ENCODE results near the gene RIMKLB. TPM values are rescaled to one million over a fixed set of nuclear protein-coding genes. Genes with fewer than 3 reads are reported as not detected.

Gene RIMKLB
- total RNA-seq, 1 experiment from 2014 or later: 87.7 TPM

DNA sequence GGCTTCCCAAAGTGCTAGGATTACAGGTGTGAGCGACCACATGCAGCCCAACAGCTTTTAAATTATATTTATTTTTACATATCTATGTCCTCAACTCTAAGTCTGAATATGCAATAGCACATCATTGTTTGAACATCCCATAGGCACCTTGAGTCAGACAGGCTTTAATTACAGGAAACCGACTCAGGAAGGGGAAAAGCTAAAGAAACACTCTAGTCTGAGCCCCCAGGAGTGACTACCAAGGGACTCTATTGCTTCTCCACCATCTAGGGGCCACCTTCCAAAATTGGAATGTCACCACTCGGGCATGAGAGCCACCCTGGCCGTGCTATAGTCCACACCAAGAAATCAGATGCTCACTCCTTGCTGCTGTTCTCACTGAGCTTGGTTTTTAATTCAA is 21.1 kb upstream of the RIMKLB start:
- no peak overlapping the region for H3K14ac ChIP-seq (ENCODE audit: insufficient read depth, low read length)
- H3K79me1 ChIP-seq (ENCODE audit: insufficient read depth, low read depth, low read length, poor library complexity, severe bottlenecking): no peaks in the 10 kb centered on the region
- peaks cover 17 to 24% of the 10 kb centered on the region in 2 experiments for H3K4me1 Mint-ChIP-seq
- H2AFZ ChIP-seq (ENCODE audit: low read length): no peak overlapping the region
- H2BK20ac ChIP-seq (ENCODE audit: low read depth, low read length, poor library complexity, severe bottlenecking): no peak overlapping the region
- H2BK12ac ChIP-seq (ENCODE audit: insufficient read length, low read depth, low read length): no peak overlapping the region
- no peak overlapping the region for H3T11ph ChIP-seq (ENCODE audit: low read length)
- H3K4me1 ChIP-seq (ENCODE audit: insufficient read depth, low read length): peaks cover 2% of the 10 kb centered on the region; the same call in 1 of the 2 replicates
- H3K9ac ChIP-seq (ENCODE audit: extremely low read depth, insufficient read length, low read length): no peak overlapping the region
- no peak overlapping the region for H2BK15ac ChIP-seq (ENCODE audit: low read depth, low read length)
- no peaks in the 10 kb centered on the region; a peak in 1 of 7 replicates for H3K36me3 Mint-ChIP-seq (ENCODE audit: insufficient read depth in 1 of 3, low read depth in 3 of 3)
- no peak overlapping the region for H2BK5ac ChIP-seq (ENCODE audit: insufficient read length, low read length)
- H3K4me2 ChIP-seq (ENCODE audit: insufficient read depth, insufficient read length, low read length): no peak overlapping the region
- H3K56ac ChIP-seq (ENCODE audit: insufficient read length, low read depth, low read length): no peak overlapping the region
- no peak overlapping the region for H3K27ac ChIP-seq (ENCODE audit: insufficient read length, low read depth, low read length)
- H3K9me3 Mint-ChIP-seq: peaks cover 4 to 5% of the 10 kb centered on the region in 2 experiments; a peak in 2 of 5 replicates
- no peak overlapping the region for H3K4me3 Mint-ChIP-seq
- no peaks in the 10 kb centered on the region for H3K27me3 Mint-ChIP-seq (ENCODE audit: low read depth)
- no peak overlapping the region for H4K8ac ChIP-seq (replicated peaks; ENCODE audit: insufficient read length, low read depth, low read length)
- H4K20me1 ChIP-seq (ENCODE audit: control insufficient read depth, insufficient read depth, insufficient read length): no peaks in the 10 kb centered on the region
- H3K9me3 ChIP-seq (ENCODE audit: control insufficient read depth, low read depth, low read length): no peaks in the 10 kb centered on the region
- H3K4ac ChIP-seq (ENCODE audit: low read depth, low read length): no peak overlapping the region
- H3K23ac ChIP-seq (ENCODE audit: insufficient read length, low read depth, low read length): no peak overlapping the region
- no peak overlapping the region; a peak in 1 of 7 replicates for H3K27ac Mint-ChIP-seq
- no peaks in the 10 kb centered on the region for H3K23me2 ChIP-seq (ENCODE audit: insufficient read length, low read depth, low read length, poor library complexity, severe bottlenecking)
- H3K27me3 ChIP-seq (ENCODE audit: insufficient read depth, low read length): no peaks in the 10 kb centered on the region
- H3K18ac ChIP-seq (ENCODE audit: insufficient read length, low read depth, low read length): no peak overlapping the region
- WGBS (ENCODE audit: extremely low coverage, insufficient read length, low lambda C conversion rate): no CpG with 5 or more reads among the region's 4 CpGs
- H4K91ac ChIP-seq (ENCODE audit: insufficient read length, low read depth, low read length): no peak overlapping the region
- TF ChIP-seq, protein P1, sequence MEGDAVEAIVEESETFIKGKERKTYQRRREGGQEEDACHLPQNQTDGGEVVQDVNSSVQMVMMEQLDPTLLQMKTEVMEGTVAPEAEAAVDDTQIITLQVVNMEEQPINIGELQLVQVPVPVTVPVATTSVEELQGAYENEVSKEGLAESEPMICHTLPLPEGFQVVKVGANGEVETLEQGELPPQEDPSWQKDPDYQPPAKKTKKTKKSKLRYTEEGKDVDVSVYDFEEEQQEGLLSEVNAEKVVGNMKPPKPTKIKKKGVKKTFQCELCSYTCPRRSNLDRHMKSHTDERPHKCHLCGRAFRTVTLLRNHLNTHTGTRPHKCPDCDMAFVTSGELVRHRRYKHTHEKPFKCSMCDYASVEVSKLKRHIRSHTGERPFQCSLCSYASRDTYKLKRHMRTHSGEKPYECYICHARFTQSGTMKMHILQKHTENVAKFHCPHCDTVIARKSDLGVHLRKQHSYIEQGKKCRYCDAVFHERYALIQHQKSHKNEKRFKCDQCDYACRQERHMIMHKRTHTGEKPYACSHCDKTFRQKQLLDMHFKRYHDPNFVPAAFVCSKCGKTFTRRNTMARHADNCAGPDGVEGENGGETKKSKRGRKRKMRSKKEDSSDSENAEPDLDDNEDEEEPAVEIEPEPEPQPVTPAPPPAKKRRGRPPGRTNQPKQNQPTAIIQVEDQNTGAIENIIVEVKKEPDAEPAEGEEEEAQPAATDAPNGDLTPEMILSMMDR (conservative IDR thresholded peaks at IDR 0.05): no peak
- no peak overlapping the region for H2BK120ac ChIP-seq (ENCODE audit: low read depth, low read length, poor library complexity, severe bottlenecking)
- DNase-seq: no peak
- no peak overlapping the region for H4K5ac ChIP-seq (ENCODE audit: insufficient read length, low read depth, low read length)
- H2AK5ac ChIP-seq (ENCODE audit: insufficient read length, low read length): no peak overlapping the region
- no peaks in the 10 kb centered on the region for H3K79me2 ChIP-seq (ENCODE audit: insufficient read depth, low read length)

Data from H9 (cell line).